GM23248 (cell line): ENCODE data around the gene ERBB4. TPM values are rescaled to one million over a fixed set of nuclear protein-coding genes. Genes with fewer than 3 reads are reported as not detected.

Experiments used
- DNase-seq: peaks from one replicate; pipeline ENCODE4 v3.0.0-alpha.2; 2015
- H2AFZ ChIP-seq: fragments of 200-600 bp; sonication (generic); 2 replicates; pipeline ENCODE4 v1.6.1; 2016; ENCODE audit warnings: antibody characterized with exemption
- H3F3A ChIP-seq: fragments of 200-600 bp; sonication (generic); 2 replicates; pipeline ENCODE4 v1.6.1; 2016; ENCODE audit warnings: mild to moderate bottlenecking, antibody characterized with exemption, mixed run types; ENCODE audit not compliant: insufficient read depth
- H3K27ac ChIP-seq: fragments of 200-600 bp; sonication (generic); 2 replicates; pipeline ENCODE4 v1.5.1; 2016; ENCODE audit warnings: mild to moderate bottlenecking
- H3K27me3 ChIP-seq: fragments of 200-600 bp; sonication (generic); replicated peaks from 2 replicates; pipeline ENCODE4 v1.6.1; 2016; ENCODE audit warnings: mild to moderate bottlenecking; ENCODE audit not compliant: insufficient read depth
- H3K36me3 ChIP-seq: fragments of 200-600 bp; sonication (generic); 2 replicates; pipeline ENCODE4 v1.6.1; 2016; ENCODE audit warnings: low read depth, mild to moderate bottlenecking
- H3K4me1 ChIP-seq: fragments of 200-600 bp; sonication (generic); 2 replicates; pipeline ENCODE4 v1.6.1; 2016; ENCODE audit warnings: mild to moderate bottlenecking; ENCODE audit not compliant: insufficient read depth
- H3K4me2 ChIP-seq: fragments of 200-600 bp; sonication (generic); one replicate; pipeline ENCODE4 v1.6.1; 2016; ENCODE audit warnings: mild to moderate bottlenecking; ENCODE audit not compliant: unreplicated experiment
- H3K4me3 ChIP-seq: fragments of 200-600 bp; sonication (generic); 2 replicates; pipeline ENCODE4 v1.5.1; 2016; ENCODE audit warnings: mild to moderate bottlenecking
- H3K79me2 ChIP-seq: fragments of 200-600 bp; sonication (generic); 2 replicates; pipeline ENCODE4 v1.6.1; 2016; ENCODE audit warnings: mild to moderate bottlenecking; ENCODE audit not compliant: insufficient read depth
- H3K9ac ChIP-seq: fragments of 200-600 bp; sonication (generic); 2 replicates; pipeline ENCODE4 v1.6.1; 2016; ENCODE audit warnings: mild to moderate bottlenecking
- H3K9me2 ChIP-seq: fragments of 200-600 bp; sonication (generic); 2 replicates; pipeline ENCODE4 v1.6.1; 2016; ENCODE audit warnings: mixed run types, mild to moderate bottlenecking, moderate library complexity; ENCODE audit not compliant: insufficient read depth
- H3K9me3 ChIP-seq: fragments of 200-600 bp; sonication (generic); one replicate; pipeline ENCODE4 v1.6.1; 2017; ENCODE audit warnings: low read depth
- H4K20me1 ChIP-seq: fragments of 200-600 bp; sonication (generic); 2 replicates; pipeline ENCODE4 v1.6.0; 2016; ENCODE audit not compliant: insufficient read depth
- EZH2 ChIP-seq: fragments of 200-600 bp; sonication (generic); IDR thresholded peaks from 2 replicates; pipeline ENCODE4 v1.6.1; 2018; ENCODE audit warnings: antibody characterized with exemption, mild to moderate bottlenecking; ENCODE audit not compliant: insufficient read depth, poor library complexity, severe bottlenecking
- EZH2phosphoT487 ChIP-seq: fragments of 200-600 bp; sonication (generic); IDR thresholded peaks from 2 replicates; pipeline ENCODE4 v1.6.1; 2018; ENCODE audit warnings: antibody characterized with exemption, moderate library complexity, mild to moderate bottlenecking, low read depth; ENCODE audit not compliant: insufficient read depth
- WGBS, 2 experiments: methylation state at CpG; one replicate each; pipeline ENCODE4 v1.1.6; 2015 to 2017; ENCODE audit warnings: low lambda C conversion rate in 2 of 2, low coverage in 1 of 2; ENCODE audit errors: missing lambda C conversion rate in 2 of 2; 5-methylcytosine and 5-hydroxymethylcytosine counted together
- in situ Hi-C: fragments of 300-500 bp; cut with MboI; formaldehyde crosslinking; loops from 2 replicates; pipeline ENCODE4 v1.15.0; 2020
- polyA plus RNA-seq: library from polyadenylated mRNA; unstranded; fragments of >200 nt; fragmentation: Nextera tagmentation; extraction: Ambion mirVana; gene quantifications from 2 replicates; pipeline ENCODE4 v1.2.1, GENCODE V29; 2016
- total RNA-seq: library from RNA; depleted of rRNA; stranded (reverse); fragments of >200 nt; shearing (Covaris generic); gene quantifications from 2 replicates; pipeline ENCODE4 v1.2.3, GENCODE V29; 2014

Gene ERBB4
- total and polyA plus RNA-seq, 2 experiments from 2014 or later: not detected

- Histone ChIP-seq H3K36me3 (no peaks in the 10 kb centered on the region), H3K4me3 (no peak overlapping the region), H3K9ac (no peak overlapping the region), H3F3A (no peaks in the 10 kb centered on the region), H4K20me1 (no peaks in the 10 kb centered on the region; the same call in 1 of the 2 replicates), H3K27me3 (no peaks in the 10 kb centered on the region), H3K9me3 (no peaks in the 10 kb centered on the region), H3K4me1 (no peaks in the 10 kb centered on the region), H3K79me2 (no peaks in the 10 kb centered on the region), H2AFZ (no peak overlapping the region), H3K27ac (no peak overlapping the region), H3K4me2 (no peak overlapping the region), H3K9me2 (no peaks in the 10 kb centered on the region)
- TF ChIP-seq EZH2phosphoT487 (no peak), EZH2 (no peak)
- in situ Hi-C loops: no loop called here
- no peak for DNase-seq
- 4% methylated on average over 3 of the region's 3 CpGs for WGBS, 2 experiments
These were observed 669.5 kb downstream of the ERBB4 start for GRCh38 chr2:211868996-211869533.

- peak; percentile 2 for DNase-seq
- H3K79me2 ChIP-seq: no peaks in the 10 kb centered on the region
- H3K4me1 ChIP-seq: no peaks in the 10 kb centered on the region
- H3K4me3 ChIP-seq: no peak overlapping the region
- no peaks in the 10 kb centered on the region for H3K27me3 ChIP-seq
- no peaks in the 10 kb centered on the region for H3F3A ChIP-seq
- H3K9me2 ChIP-seq: no peaks in the 10 kb centered on the region
- no peak overlapping the region for H2AFZ ChIP-seq
- H3K4me2 ChIP-seq: no peak overlapping the region
- H3K9me3 ChIP-seq: no peaks in the 10 kb centered on the region
- TF ChIP-seq EZH2 (no peak), EZH2phosphoT487 (no peak)
- no peaks in the 10 kb centered on the region; the same call in 1 of the 2 replicates for H4K20me1 ChIP-seq
- no peaks in the 10 kb centered on the region for H3K36me3 ChIP-seq
- no peak overlapping the region for H3K9ac ChIP-seq
- H3K27ac ChIP-seq: no peak overlapping the region
- in situ Hi-C loops: no loop called here
These were observed 670.7 kb downstream of the ERBB4 start for GRCh38 chr2:211867845-211868451.

DNA sequence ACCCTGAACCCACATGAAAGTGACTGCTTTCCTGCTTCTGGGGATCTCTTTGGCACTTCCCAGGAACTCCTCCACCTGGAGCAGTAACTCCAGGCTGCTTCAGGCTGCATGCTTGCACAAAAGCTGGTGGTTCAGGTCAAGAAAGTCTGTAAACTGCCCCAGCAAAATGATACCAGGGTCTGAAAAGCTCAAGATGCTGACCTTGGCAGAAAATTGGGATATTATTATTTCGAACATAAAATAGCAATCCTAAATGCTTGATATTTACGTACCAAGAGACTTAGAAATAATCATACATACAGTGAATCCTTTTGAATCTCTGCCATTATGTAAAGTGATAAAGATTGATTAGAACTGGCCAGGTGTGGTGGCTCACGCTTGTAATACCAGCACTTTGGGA is 674.3 kb downstream of the ERBB4 start:
- Histone ChIP-seq H4K20me1 (no peaks in the 10 kb centered on the region; the same call in 1 of the 2 replicates), H3K9me2 (no peaks in the 10 kb centered on the region), H3K9me3 (no peaks in the 10 kb centered on the region), H2AFZ (no peak overlapping the region), H3K79me2 (no peaks in the 10 kb centered on the region), H3K27me3 (no peaks in the 10 kb centered on the region), H3K27ac (no peak overlapping the region), H3K9ac (no peak overlapping the region), H3K4me1 (no peaks in the 10 kb centered on the region), H3K36me3 (no peaks in the 10 kb centered on the region), H3F3A (no peaks in the 10 kb centered on the region), H3K4me2 (no peak overlapping the region), H3K4me3 (no peak overlapping the region)
- WGBS, 2 experiments: 27 to 30% methylated on average over 3 of the region's 3 CpGs
- TF ChIP-seq EZH2phosphoT487 (no peak), EZH2 (no peak)
- in situ Hi-C loops: no loop called here
- DNase-seq: no peak

DNA sequence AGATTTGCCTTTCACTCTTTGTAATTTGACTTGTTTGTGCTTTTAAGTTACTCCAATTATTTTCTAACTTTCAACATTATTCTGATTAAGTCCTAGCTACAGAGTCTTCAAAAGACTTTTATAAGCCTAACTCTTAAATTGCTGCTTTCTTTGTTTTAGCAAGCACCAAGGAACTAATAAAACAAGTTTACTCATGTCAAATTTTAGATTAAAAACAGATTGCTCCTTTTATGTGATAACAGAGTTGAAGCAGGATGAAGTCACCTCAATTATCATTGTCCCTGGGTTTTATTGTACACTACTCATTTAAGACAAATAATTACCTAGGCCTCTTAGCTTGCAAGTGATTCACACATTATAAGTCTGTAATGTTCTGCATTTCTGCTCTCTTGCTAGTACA is 678.4 kb downstream of the ERBB4 start:
- Histone ChIP-seq H3F3A (no peaks in the 10 kb centered on the region), H2AFZ (no peak overlapping the region), H3K36me3 (no peaks in the 10 kb centered on the region), H3K27me3 (no peaks in the 10 kb centered on the region), H3K27ac (no peak overlapping the region), H3K79me2 (no peaks in the 10 kb centered on the region), H3K9me3 (no peaks in the 10 kb centered on the region), H4K20me1 (no peaks in the 10 kb centered on the region), H3K4me2 (no peak overlapping the region), H3K4me1 (no peaks in the 10 kb centered on the region), H3K9ac (no peak overlapping the region), H3K4me3 (no peak overlapping the region), H3K9me2 (no peaks in the 10 kb centered on the region)
- no peak for TF ChIP-seq EZH2
- no peak for TF ChIP-seq EZH2phosphoT487
- no peak for DNase-seq
- in situ Hi-C loops: no loop called here

DNA sequence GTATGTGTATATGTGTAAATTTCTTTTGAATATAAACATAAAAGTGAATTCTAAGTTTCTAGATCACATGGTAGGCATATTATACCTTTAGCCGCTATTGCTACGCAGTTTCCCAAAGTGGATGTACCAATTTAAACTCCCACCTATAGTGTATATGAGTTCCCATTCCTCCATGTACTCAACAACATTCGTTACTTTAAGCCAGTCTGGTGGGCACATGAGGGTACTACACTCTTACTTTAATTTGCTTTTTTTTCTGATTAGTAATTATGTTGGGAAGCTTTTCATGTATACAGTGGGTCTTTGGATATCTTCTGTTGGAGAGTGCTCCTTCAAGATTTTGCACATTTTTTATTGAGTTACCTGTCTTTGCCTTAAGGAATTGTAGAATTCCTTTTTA is 683.8 kb downstream of the ERBB4 start:
- H3K4me3 ChIP-seq: no peak overlapping the region
- no peaks in the 10 kb centered on the region for H3K9me2 ChIP-seq
- WGBS, 2 experiments: 28 to 29% methylated on average over 3 of the region's 3 CpGs
- no peaks in the 10 kb centered on the region for H3K36me3 ChIP-seq
- no peak overlapping the region for H3K9ac ChIP-seq
- no peaks in the 10 kb centered on the region for H3K27me3 ChIP-seq
- no peak overlapping the region for H2AFZ ChIP-seq
- H3K9me3 ChIP-seq: peaks cover 3% of the 10 kb centered on the region
- DNase-seq: no peak
- in situ Hi-C loops: no loop called here
- H3K79me2 ChIP-seq: no peaks in the 10 kb centered on the region
- H4K20me1 ChIP-seq: no peaks in the 10 kb centered on the region
- no peak overlapping the region for H3K27ac ChIP-seq
- TF ChIP-seq EZH2phosphoT487: no peak
- no peak for TF ChIP-seq EZH2
- no peak overlapping the region for H3K4me2 ChIP-seq
- no peaks in the 10 kb centered on the region for H3F3A ChIP-seq
- no peaks in the 10 kb centered on the region for H3K4me1 ChIP-seq
